Measurements from ENCODE around the gene SLC9A1.

SLC9A1 gene

DNA sequence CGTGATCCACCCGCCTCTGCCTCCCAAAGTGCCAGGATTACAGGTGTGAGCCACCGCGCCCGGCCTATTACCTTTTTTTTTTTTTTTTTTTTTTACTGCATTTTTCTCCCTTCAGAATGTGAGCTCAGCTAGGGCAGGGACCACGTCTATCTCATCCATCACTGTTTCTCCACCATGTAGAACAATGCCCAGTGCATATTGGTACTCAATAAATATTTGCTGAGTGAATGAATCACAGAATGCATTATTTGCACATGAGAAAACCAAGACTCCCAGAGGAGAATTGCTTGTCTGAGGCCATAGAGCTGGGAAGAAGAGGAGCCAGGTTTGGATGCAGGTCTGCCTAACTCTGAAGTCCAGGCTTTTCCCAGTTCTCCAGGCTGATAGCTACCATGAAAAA lies 8.2 kb upstream of the SLC9A1 start:
- no peak for ATAC-seq
- TF ChIP-seq TCF4 (CRISPR knock-in tag; IDR thresholded peaks at IDR 0.05; ENCODE audit: borderline replicate concordance) (no peak), GLIS3 (CRISPR knock-in tag; IDR thresholded peaks at IDR 0.05) (no peak), ESRRG (CRISPR knock-in tag; IDR thresholded peaks at IDR 0.05) (no peak), ZNF565 (CRISPR knock-in tag; conservative IDR thresholded peaks at IDR 0.05; ENCODE audit: low read depth) (no peak), BACH2 (CRISPR knock-in tag; IDR thresholded peaks at IDR 0.05; ENCODE audit: borderline replicate concordance) (no peak), RARB (CRISPR knock-in tag; IDR thresholded peaks at IDR 0.05) (no peak), TOX (CRISPR knock-in tag; IDR thresholded peaks at IDR 0.05; ENCODE audit: borderline replicate concordance) (no peak), ZFP3 (CRISPR knock-in tag; IDR thresholded peaks at IDR 0.05) (no peak), ARNTL (CRISPR knock-in tag; IDR thresholded peaks at IDR 0.05; ENCODE audit: borderline replicate concordance, low read depth) (no peak), OSR1 (CRISPR knock-in tag; IDR thresholded peaks at IDR 0.05) (no peak), CSDC2 (CRISPR knock-in tag; IDR thresholded peaks at IDR 0.05) (no peak), SNAI2 (CRISPR knock-in tag; IDR thresholded peaks at IDR 0.05) (no peak), ISL1 (CRISPR knock-in tag; IDR thresholded peaks at IDR 0.05) (no peak)
- TF ChIP-seq, protein P1, sequence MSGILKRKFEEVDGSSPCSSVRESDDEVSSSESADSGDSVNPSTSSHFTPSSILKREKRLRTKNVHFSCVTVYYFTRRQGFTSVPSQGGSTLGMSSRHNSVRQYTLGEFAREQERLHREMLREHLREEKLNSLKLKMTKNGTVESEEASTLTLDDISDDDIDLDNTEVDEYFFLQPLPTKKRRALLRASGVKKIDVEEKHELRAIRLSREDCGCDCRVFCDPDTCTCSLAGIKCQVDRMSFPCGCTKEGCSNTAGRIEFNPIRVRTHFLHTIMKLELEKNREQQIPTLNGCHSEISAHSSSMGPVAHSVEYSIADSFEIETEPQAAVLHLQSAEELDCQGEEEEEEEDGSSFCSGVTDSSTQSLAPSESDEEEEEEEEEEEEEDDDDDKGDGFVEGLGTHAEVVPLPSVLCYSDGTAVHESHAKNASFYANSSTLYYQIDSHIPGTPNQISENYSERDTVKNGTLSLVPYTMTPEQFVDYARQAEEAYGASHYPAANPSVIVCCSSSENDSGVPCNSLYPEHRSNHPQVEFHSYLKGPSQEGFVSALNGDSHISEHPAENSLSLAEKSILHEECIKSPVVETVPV (CRISPR knock-in tag; IDR thresholded peaks at IDR 0.05): no peak
- TF ChIP-seq, protein P2, sequence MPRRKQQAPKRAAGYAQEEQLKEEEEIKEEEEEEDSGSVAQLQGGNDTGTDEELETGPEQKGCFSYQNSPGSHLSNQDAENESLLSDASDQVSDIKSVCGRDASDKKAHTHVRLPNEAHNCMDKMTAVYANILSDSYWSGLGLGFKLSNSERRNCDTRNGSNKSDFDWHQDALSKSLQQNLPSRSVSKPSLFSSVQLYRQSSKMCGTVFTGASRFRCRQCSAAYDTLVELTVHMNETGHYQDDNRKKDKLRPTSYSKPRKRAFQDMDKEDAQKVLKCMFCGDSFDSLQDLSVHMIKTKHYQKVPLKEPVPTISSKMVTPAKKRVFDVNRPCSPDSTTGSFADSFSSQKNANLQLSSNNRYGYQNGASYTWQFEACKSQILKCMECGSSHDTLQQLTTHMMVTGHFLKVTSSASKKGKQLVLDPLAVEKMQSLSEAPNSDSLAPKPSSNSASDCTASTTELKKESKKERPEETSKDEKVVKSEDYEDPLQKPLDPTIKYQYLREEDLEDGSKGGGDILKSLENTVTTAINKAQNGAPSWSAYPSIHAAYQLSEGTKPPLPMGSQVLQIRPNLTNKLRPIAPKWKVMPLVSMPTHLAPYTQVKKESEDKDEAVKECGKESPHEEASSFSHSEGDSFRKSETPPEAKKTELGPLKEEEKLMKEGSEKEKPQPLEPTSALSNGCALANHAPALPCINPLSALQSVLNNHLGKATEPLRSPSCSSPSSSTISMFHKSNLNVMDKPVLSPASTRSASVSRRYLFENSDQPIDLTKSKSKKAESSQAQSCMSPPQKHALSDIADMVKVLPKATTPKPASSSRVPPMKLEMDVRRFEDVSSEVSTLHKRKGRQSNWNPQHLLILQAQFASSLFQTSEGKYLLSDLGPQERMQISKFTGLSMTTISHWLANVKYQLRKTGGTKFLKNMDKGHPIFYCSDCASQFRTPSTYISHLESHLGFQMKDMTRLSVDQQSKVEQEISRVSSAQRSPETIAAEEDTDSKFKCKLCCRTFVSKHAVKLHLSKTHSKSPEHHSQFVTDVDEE (CRISPR knock-in tag; IDR thresholded peaks at IDR 0.05): no peak
- TF ChIP-seq, protein P3, sequence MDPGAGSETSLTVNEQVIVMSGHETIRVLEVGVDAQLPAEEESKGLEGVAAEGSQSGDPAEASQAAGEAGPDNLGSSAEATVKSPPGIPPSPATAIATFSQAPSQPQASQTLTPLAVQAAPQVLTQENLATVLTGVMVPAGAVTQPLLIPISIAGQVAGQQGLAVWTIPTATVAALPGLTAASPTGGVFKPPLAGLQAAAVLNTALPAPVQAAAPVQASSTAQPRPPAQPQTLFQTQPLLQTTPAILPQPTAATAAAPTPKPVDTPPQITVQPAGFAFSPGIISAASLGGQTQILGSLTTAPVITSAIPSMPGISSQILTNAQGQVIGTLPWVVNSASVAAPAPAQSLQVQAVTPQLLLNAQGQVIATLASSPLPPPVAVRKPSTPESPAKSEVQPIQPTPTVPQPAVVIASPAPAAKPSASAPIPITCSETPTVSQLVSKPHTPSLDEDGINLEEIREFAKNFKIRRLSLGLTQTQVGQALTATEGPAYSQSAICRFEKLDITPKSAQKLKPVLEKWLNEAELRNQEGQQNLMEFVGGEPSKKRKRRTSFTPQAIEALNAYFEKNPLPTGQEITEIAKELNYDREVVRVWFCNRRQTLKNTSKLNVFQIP (CRISPR knock-in tag; IDR thresholded peaks at IDR 0.05; ENCODE audit: borderline replicate concordance, low read depth): no peak
- TF ChIP-seq, protein P4, sequence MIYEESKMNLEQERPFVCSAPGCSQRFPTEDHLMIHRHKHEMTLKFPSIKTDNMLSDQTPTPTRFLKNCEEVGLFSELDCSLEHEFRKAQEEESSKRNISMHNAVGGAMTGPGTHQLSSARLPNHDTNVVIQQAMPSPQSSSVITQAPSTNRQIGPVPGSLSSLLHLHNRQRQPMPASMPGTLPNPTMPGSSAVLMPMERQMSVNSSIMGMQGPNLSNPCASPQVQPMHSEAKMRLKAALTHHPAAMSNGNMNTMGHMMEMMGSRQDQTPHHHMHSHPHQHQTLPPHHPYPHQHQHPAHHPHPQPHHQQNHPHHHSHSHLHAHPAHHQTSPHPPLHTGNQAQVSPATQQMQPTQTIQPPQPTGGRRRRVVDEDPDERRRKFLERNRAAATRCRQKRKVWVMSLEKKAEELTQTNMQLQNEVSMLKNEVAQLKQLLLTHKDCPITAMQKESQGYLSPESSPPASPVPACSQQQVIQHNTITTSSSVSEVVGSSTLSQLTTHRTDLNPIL (CRISPR knock-in tag; IDR thresholded peaks at IDR 0.05; ENCODE audit: low read depth): no peak

DNA sequence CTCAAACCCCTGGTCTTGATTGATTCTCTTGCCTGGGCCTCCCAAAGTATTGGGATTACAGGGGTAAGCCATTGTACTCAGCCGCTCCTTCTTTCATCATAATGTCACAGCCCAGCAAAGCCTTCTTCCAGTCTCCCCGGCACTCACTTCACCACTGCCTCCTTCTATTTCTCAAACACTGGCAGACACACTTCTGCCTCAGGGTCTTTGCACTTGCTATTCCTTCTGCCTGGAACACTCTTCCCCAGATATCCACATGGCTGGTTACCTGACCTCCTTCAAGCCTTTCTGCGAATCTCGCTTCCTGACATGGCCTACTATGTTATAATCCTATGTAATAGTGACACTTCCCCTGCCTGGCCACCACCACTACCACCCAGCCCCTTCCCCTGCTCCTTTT lies 7.2 kb upstream of the SLC9A1 start:
- no peak for TF ChIP-seq ZNF565 (CRISPR knock-in tag; conservative IDR thresholded peaks at IDR 0.05; ENCODE audit: low read depth)
- TF ChIP-seq, protein P1 (CRISPR knock-in tag; IDR thresholded peaks at IDR 0.05): no peak
- no peak for TF ChIP-seq SNAI2 (CRISPR knock-in tag; IDR thresholded peaks at IDR 0.05)
- TF ChIP-seq ZNF70 (CRISPR knock-in tag; IDR thresholded peaks at IDR 0.05): no peak
- TF ChIP-seq ZC3H10 (CRISPR knock-in tag; IDR thresholded peaks at IDR 0.05): no peak
- no peak for TF ChIP-seq ZFP3 (CRISPR knock-in tag; IDR thresholded peaks at IDR 0.05)
- TF ChIP-seq GLIS3 (CRISPR knock-in tag; IDR thresholded peaks at IDR 0.05): no peak
- TF ChIP-seq, protein P3 (CRISPR knock-in tag; IDR thresholded peaks at IDR 0.05; ENCODE audit: borderline replicate concordance, low read depth): no peak
- no peak for TF ChIP-seq PPARA (CRISPR knock-in tag; IDR thresholded peaks at IDR 0.05; ENCODE audit: borderline replicate concordance)
- TF ChIP-seq RARB (CRISPR knock-in tag; IDR thresholded peaks at IDR 0.05): no peak
- TF ChIP-seq ZFP30 (CRISPR knock-in tag; IDR thresholded peaks at IDR 0.05): no peak
- TF ChIP-seq, protein P4 (CRISPR knock-in tag; IDR thresholded peaks at IDR 0.05; ENCODE audit: low read depth): no peak
- no peak for ATAC-seq

Measured in SK-N-SH treated with all-trans-retinoic acid at 6 μM for 48 hours (cell line).